ENCODE measurements around the gene PGK1.

GRCh38 chrX:78074088-78074487 lies 30.0 kb upstream of the PGK1 start:
- TF ChIP-seq, protein P1, sequence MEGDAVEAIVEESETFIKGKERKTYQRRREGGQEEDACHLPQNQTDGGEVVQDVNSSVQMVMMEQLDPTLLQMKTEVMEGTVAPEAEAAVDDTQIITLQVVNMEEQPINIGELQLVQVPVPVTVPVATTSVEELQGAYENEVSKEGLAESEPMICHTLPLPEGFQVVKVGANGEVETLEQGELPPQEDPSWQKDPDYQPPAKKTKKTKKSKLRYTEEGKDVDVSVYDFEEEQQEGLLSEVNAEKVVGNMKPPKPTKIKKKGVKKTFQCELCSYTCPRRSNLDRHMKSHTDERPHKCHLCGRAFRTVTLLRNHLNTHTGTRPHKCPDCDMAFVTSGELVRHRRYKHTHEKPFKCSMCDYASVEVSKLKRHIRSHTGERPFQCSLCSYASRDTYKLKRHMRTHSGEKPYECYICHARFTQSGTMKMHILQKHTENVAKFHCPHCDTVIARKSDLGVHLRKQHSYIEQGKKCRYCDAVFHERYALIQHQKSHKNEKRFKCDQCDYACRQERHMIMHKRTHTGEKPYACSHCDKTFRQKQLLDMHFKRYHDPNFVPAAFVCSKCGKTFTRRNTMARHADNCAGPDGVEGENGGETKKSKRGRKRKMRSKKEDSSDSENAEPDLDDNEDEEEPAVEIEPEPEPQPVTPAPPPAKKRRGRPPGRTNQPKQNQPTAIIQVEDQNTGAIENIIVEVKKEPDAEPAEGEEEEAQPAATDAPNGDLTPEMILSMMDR (IDR thresholded peaks at IDR 0.05; ENCODE audit: insufficient read depth, low read depth, low read length) = no peak
- no peak for TF ChIP-seq EZH2 (IDR thresholded peaks at IDR 0.05; ENCODE audit: insufficient read depth, low read length)
